ENCODE measurements around the gene BRF1. TPM values are rescaled to one million over a fixed set of nuclear protein-coding genes. Genes with fewer than 3 reads are reported as not detected.
A peak's percentile ranks its signal among the peaks of the same experiment; 100 is the strongest.

Gene BRF1
- total RNA-seq, 1 experiment from 2014 or later: 41.2 TPM

DNA sequence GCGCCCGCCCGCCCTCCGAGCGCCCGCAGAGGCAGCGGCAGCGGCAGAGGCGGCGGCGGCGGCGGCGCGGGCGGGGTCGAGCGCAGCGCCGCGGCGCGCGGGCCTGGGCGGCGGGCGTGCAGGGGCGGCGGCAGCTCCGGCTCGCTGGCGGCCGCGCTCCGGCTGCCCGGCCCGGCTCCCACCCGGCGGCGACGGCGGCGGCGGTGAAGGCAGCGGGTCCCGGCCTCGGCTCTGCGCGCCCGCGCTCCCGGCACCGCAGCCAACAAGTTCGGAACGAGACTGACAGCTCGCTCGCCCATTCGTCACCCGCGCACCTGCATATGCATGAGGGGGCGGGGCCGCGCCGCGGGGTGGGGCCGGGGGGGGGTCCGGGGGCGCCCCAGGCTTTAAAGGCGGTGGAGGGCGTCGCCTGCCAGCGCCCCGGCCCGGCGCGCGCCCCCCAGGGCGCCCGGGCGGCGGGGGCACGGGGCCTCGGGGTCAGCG, 132.3 kb downstream of the BRF1 start, which contains the start of gene JAG2:
Gene JAG2 (minus strand): TSS at position 281 of the 483 bp plus-strand sequence. CDS start 356 bp downstream, outside the sequence.
- no peak for DNase-seq (ENCODE audit: low read depth, low spot score)
- Histone ChIP-seq H3K9ac (ENCODE audit: low read length) (peak within 1 kb of the TSS; percentile 94), H3K4me1 (ENCODE audit: control insufficient read depth in 1 of 2, insufficient read depth in 2 of 2, low read length in 2 of 2) (peaks cover 45 to 67% of the 10 kb centered on the region in 2 experiments), H3K79me2 (ENCODE audit: insufficient read depth, low read length) (peaks cover 40% of the 10 kb centered on the region), H3K9me2 (ENCODE audit: insufficient read depth) (no peaks in the 10 kb centered on the region), H3K27me3 (ENCODE audit: insufficient read depth, low read length) (no peaks in the 10 kb centered on the region), H3K36me3 (ENCODE audit: control insufficient read depth in 1 of 2, insufficient read depth in 2 of 2, low read length in 2 of 2) (peaks cover 0 to 3% of the 10 kb centered on the region in 2 experiments; a peak in 1 of 4 replicates), H3K4me3 (replicated peaks in 1 of 2; ENCODE audit: low read depth in 1 of 2, low read length in 2 of 2) (peak within 1 kb of the TSS; percentile 53 to 65), H4K20me1 (ENCODE audit: insufficient read depth) (no peaks in the 10 kb centered on the region; the same call in 1 of the 2 replicates), H3K9me3 (ENCODE audit: control insufficient read depth in 1 of 2, insufficient read depth in 1 of 2, low read depth in 1 of 2, low read length in 2 of 2) (no peaks in the 10 kb centered on the region), H3K4me2 (ENCODE audit: low read length) (peak within 1 kb of the TSS; percentile 86), H3K27ac (ENCODE audit: low read depth, low read length) (peak within 1 kb of the TSS; percentile 93), H2AFZ (ENCODE audit: low read depth, low read length, poor library complexity, severe bottlenecking) (no peak within 1 kb of the TSS)
- RAD21 ChIA-PET (ENCODE audit: low non-redundant PET in 1 of 2, low total read pairs in 2 of 2, uncharacterized antibody in 2 of 2, unreplicated experiment in 2 of 2): no interaction called here
- intact Hi-C loops (cut with micrococcal nuclease): loop anchor here (10.0 kb wide), 1 partner anchor 194 kb away; the partner anchor contains the start of gene AHNAK2
- no peak for TF ChIP-seq YY1 (IDR thresholded peaks at IDR 0.05; ENCODE audit: extremely low read depth, insufficient replicate concordance, low read depth, low read length)
- TF ChIP-seq, protein P1, sequence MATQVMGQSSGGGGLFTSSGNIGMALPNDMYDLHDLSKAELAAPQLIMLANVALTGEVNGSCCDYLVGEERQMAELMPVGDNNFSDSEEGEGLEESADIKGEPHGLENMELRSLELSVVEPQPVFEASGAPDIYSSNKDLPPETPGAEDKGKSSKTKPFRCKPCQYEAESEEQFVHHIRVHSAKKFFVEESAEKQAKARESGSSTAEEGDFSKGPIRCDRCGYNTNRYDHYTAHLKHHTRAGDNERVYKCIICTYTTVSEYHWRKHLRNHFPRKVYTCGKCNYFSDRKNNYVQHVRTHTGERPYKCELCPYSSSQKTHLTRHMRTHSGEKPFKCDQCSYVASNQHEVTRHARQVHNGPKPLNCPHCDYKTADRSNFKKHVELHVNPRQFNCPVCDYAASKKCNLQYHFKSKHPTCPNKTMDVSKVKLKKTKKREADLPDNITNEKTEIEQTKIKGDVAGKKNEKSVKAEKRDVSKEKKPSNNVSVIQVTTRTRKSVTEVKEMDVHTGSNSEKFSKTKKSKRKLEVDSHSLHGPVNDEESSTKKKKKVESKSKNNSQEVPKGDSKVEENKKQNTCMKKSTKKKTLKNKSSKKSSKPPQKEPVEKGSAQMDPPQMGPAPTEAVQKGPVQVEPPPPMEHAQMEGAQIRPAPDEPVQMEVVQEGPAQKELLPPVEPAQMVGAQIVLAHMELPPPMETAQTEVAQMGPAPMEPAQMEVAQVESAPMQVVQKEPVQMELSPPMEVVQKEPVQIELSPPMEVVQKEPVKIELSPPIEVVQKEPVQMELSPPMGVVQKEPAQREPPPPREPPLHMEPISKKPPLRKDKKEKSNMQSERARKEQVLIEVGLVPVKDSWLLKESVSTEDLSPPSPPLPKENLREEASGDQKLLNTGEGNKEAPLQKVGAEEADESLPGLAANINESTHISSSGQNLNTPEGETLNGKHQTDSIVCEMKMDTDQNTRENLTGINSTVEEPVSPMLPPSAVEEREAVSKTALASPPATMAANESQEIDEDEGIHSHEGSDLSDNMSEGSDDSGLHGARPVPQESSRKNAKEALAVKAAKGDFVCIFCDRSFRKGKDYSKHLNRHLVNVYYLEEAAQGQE (IDR thresholded peaks at IDR 0.05; ENCODE audit: low read depth): no peak
- TF ChIP-seq SRF (IDR thresholded peaks at IDR 0.05; ENCODE audit: low read depth): no peak
- no peak for TF ChIP-seq CBX3 (IDR thresholded peaks at IDR 0.05; ENCODE audit: low read depth)
- peak; percentile 31; the same call in 1 of the 2 replicates for TF ChIP-seq POLR2AphosphoS5 (IDR thresholded peaks at IDR 0.05; ENCODE audit: low read depth, low read length)
- POLR2A ChIA-PET: interaction anchor here (1.3 to 1.5 kb wide), 2 partner anchors 77 to 81 kb away, joined by 3 read pairs; no protein-coding TSS in a partner anchor
- BruUV-seq (replicated peaks): no TSS peak
- CTCF ChIA-PET: interaction anchor here (0.6 to 2.1 kb wide), 5 partner anchors 78 to 1031 kb away, joined by 3 to 10 read pairs (median 5); no protein-coding TSS in a partner anchor
- ATAC-seq: peak; percentile 62

Measured in HCT116 (cell line).